PC-3 (cell line): ENCODE results near the gene C1QTNF3.
"Not testable (repeated sequence)": the region's sequence is repeated elsewhere in the genome, so short reads cannot be mapped to it uniquely, and the experiment has no call there.

Source experiments
- EZH2phosphoT487 ChIP-seq: fragments of 300-600 bp; sonication (generic); IDR thresholded peaks from 2 replicates; pipeline ENCODE4 v1.6.1; 2018; ENCODE audit warnings: mild to moderate bottlenecking, antibody characterized with exemption, low read length, borderline replicate concordance
- TF ChIP-seq, protein P1 (sequence below): fragments of 300-600 bp; sonication (generic); conservative IDR thresholded peaks from 2 replicates; pipeline ENCODE4 v1.5.1; 2017; ENCODE audit warnings: antibody characterized with exemption, low read depth, mild to moderate bottlenecking, low read length

DNA sequence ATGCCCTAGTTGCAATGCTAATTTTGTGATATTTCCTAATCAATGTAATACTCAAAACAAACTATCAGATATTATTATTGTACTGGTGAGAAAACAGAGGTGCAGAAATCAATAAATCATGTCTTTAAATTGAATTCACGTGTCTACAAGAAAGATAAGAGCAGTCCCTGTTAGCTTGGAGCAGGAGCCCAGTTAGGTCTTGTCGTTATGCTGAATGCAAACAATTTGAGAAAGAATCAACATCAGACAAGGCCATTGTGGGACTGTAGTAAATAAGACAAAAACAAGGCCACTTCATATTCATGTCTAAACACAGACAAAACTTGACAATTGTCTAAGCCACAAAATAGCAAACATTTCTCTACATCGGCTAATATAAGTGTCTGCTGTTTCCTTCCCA, 31.1 kb upstream of the C1QTNF3 start:
- TF ChIP-seq, protein P1, sequence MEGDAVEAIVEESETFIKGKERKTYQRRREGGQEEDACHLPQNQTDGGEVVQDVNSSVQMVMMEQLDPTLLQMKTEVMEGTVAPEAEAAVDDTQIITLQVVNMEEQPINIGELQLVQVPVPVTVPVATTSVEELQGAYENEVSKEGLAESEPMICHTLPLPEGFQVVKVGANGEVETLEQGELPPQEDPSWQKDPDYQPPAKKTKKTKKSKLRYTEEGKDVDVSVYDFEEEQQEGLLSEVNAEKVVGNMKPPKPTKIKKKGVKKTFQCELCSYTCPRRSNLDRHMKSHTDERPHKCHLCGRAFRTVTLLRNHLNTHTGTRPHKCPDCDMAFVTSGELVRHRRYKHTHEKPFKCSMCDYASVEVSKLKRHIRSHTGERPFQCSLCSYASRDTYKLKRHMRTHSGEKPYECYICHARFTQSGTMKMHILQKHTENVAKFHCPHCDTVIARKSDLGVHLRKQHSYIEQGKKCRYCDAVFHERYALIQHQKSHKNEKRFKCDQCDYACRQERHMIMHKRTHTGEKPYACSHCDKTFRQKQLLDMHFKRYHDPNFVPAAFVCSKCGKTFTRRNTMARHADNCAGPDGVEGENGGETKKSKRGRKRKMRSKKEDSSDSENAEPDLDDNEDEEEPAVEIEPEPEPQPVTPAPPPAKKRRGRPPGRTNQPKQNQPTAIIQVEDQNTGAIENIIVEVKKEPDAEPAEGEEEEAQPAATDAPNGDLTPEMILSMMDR, result not testable (repeated sequence)
- not testable (repeated sequence) for TF ChIP-seq EZH2phosphoT487
